ENCODE results near the gene LAYN. TPM values are rescaled to one million over a fixed set of nuclear protein-coding genes. Genes with fewer than 3 reads are reported as not detected.

Gene LAYN
- total and polyA plus RNA-seq, 12 donors = 1.6 to 4.9 (median 4.0) TPM

- H3K27ac ChIP-seq = no peak overlapping the region
- WGBS, 2 donors = 68% methylated on average over 4 of the region's 4 CpGs
- intact Hi-C loops (cut with DNase I) = loop anchor here in 9 of 10 donors (1.0 to 10.0 kb wide), 7 partner anchors 210 to 280 kb away; no protein-coding TSS in a partner anchor
- peak in 7 of 8 donors; percentile 30 to 54 (median 39) for ATAC-seq
- H3K27me3 ChIP-seq = no peaks in the 10 kb centered on the region
- peaks cover 0 to 13% (median 0%) of the 10 kb centered on the region in 9 donors for H3K4me1 ChIP-seq
- H3K36me3 ChIP-seq = peaks cover 0 to 8% (median 0%) of the 10 kb centered on the region in 9 donors
- peak; percentile 18 to 79 for DNase-seq
- no peaks in the 10 kb centered on the region for H3K9me3 ChIP-seq
- TF ChIP-seq CTCF (IDR thresholded peaks at IDR 0.05) = peak; percentile 83 to 94 (median 93)
- no peak overlapping the region for H3K4me3 ChIP-seq
Measured at GRCh38 chr11:111565114-111565720, 24.7 kb downstream of the LAYN start.

DNA sequence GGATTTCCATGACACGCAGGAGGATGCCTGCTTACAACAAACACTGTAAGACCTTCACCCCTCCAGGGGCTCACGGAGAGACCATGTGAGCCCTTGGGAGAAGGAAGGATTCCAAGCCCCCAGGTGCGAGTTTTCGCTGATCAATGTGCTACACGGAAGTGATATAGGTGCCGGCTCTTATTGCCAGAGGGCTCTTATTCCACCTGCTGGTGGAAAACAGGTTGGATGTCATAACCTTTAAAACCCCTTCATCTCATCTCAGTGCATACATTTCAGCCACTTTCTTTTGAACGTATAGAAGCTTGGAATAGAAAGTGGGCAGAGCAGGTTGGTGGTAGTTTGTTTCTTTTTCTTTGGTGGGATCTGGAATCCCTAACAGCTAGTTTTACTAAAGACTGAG lies 25.8 kb downstream of the LAYN start:
- no peaks in the 10 kb centered on the region for H3K27me3 ChIP-seq
- no peak overlapping the region for H3K27ac ChIP-seq
- H3K4me1 ChIP-seq = peaks cover 0 to 10% (median 0%) of the 10 kb centered on the region in 9 donors
- intact Hi-C loops (cut with DNase I) = loop anchor here in 5 of 10 donors (5.0 to 10.0 kb wide), 4 partner anchors 208 to 278 kb away; no protein-coding TSS in a partner anchor
- no peak overlapping the region for H3K4me3 ChIP-seq
- WGBS, 2 donors = 81 to 89% methylated on average over 7 of the region's 7 CpGs
- peaks cover 0 to 3% (median 0%) of the 10 kb centered on the region in 9 donors for H3K36me3 ChIP-seq
- TF ChIP-seq CTCF (IDR thresholded peaks at IDR 0.05) = no peak
- ATAC-seq (no peak), DNase-seq (no peak)
- no peaks in the 10 kb centered on the region for H3K9me3 ChIP-seq

DNA sequence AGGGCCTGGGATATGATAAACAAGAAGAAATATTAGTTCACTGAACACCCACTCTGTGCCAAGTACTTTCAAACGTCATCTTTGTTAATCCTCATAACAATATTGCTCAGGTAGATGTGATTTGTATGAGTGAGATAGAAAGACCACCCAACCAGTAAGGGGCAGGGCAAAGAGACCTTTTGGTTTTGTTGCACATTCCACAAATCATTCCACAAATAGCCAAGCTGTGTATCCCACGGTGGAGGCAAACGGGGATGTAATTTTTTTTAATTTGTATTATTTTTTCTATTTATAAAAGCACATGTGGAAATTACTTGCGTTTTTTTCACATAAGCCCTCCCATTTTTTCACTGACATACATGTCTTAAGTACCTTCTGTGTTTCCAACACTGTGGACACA lies 29.0 kb downstream of the LAYN start:
- intact Hi-C loops (cut with DNase I) = loop anchor here in 5 of 10 donors (5.0 to 10.0 kb wide), 4 partner anchors 205 to 275 kb away; no protein-coding TSS in a partner anchor
- Histone ChIP-seq H3K9me3 (no peaks in the 10 kb centered on the region), H3K27ac (peak overlapping the region in 1 of 10 donors; percentile 31), H3K4me1 (peaks cover 0 to 26% (median 10%) of the 10 kb centered on the region in 9 donors), H3K27me3 (no peaks in the 10 kb centered on the region), H3K4me3 (no peak overlapping the region), H3K36me3 (no peaks in the 10 kb centered on the region)
- no peak for ATAC-seq
- WGBS, 2 donors = 68 to 74% methylated on average over 4 of the region's 4 CpGs
- no peak for DNase-seq
- TF ChIP-seq CTCF (IDR thresholded peaks at IDR 0.05) = no peak

DNA sequence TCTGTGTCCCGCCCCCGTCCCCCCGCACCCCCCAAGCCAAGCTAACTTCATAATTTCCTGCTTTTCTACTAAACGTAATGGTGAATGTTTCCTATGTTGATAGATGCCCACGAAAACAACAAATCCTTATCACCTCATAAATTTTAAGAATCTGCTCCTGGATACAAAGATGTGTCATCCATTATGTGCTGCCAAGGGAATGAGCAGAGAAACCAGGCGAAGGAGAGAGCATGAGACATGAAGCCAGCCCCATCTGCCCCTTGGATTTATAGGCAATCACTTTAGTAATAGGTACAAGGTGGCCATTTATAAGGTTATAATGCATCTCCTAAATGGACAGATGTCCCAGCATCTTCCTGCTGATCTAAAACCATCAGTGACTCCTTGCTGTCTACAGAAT lies 30.3 kb downstream of the LAYN start:
- intact Hi-C loops (cut with DNase I) = no loop called here
- H3K4me3 ChIP-seq = no peak overlapping the region
- H3K27me3 ChIP-seq = no peaks in the 10 kb centered on the region
- no peak for DNase-seq
- H3K36me3 ChIP-seq = no peaks in the 10 kb centered on the region
- no peak overlapping the region for H3K27ac ChIP-seq
- no peak for TF ChIP-seq CTCF (IDR thresholded peaks at IDR 0.05)
- no peaks in the 10 kb centered on the region for H3K9me3 ChIP-seq
- WGBS, 2 donors = 58 to 73% methylated on average over 6 of the region's 6 CpGs
- ATAC-seq = no peak
- H3K4me1 ChIP-seq = peaks cover 0 to 35% (median 15%) of the 10 kb centered on the region in 9 donors
